ENCODE results near the gene PERP. TPM values are rescaled to one million over a fixed set of nuclear protein-coding genes. Genes with fewer than 3 reads are reported as not detected.

Gene PERP
- polyA plus RNA-seq, 1 donor from 2014 or later, result 0.79 TPM

DNA sequence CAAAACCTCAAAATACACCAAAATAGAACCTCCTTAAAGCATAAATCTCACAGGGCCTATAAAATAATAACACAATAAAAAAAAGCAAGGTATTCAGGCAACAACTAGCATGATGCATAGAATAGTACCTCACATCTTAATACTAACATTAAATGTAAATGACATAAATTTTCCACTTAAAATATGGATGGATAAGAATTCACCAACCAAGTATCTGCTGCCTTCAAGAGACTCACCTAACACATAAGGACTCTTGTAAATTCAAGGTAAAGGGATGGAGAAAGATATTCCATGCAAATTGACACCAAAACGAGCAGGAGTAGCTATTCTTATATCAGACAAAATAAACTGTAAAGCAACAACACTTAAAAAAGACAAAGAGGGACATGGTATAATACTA, 52.2 kb downstream of the PERP start:
- Histone ChIP-seq H3K9me3 (ENCODE audit: low read length) (no peaks in the 10 kb centered on the region), H3K9me2 (ENCODE audit: insufficient read depth, low read length) (no peaks in the 10 kb centered on the region), H3K27ac (ENCODE audit: low read length) (no peak overlapping the region), H3K4me2 (ENCODE audit: low read length) (no peak overlapping the region), H3K79me2 (replicated peaks; ENCODE audit: insufficient read depth, low read length) (no peaks in the 10 kb centered on the region), H2AFZ (ENCODE audit: low read depth, low read length) (no peak overlapping the region), H3K36me3 (ENCODE audit: insufficient read depth, low read length) (no peaks in the 10 kb centered on the region), H3K4me3 (ENCODE audit: low read length) (no peak overlapping the region), H4K20me1 (ENCODE audit: insufficient read depth) (no peaks in the 10 kb centered on the region), H3K27me3 (ENCODE audit: insufficient read depth, low read depth, low read length) (no peaks in the 10 kb centered on the region), H3F3A (ENCODE audit: insufficient read depth, low read length, poor library complexity, severe bottlenecking) (no peaks in the 10 kb centered on the region), H3K9ac (ENCODE audit: low read length) (no peak overlapping the region)
- no peak for TF ChIP-seq POLR2AphosphoS5 (IDR thresholded peaks at IDR 0.05)
- no peak for TF ChIP-seq EZH2 (IDR thresholded peaks at IDR 0.05; ENCODE audit: borderline replicate concordance, insufficient read depth, low read length, poor library complexity, severe bottlenecking)
- TF ChIP-seq, protein P1, sequence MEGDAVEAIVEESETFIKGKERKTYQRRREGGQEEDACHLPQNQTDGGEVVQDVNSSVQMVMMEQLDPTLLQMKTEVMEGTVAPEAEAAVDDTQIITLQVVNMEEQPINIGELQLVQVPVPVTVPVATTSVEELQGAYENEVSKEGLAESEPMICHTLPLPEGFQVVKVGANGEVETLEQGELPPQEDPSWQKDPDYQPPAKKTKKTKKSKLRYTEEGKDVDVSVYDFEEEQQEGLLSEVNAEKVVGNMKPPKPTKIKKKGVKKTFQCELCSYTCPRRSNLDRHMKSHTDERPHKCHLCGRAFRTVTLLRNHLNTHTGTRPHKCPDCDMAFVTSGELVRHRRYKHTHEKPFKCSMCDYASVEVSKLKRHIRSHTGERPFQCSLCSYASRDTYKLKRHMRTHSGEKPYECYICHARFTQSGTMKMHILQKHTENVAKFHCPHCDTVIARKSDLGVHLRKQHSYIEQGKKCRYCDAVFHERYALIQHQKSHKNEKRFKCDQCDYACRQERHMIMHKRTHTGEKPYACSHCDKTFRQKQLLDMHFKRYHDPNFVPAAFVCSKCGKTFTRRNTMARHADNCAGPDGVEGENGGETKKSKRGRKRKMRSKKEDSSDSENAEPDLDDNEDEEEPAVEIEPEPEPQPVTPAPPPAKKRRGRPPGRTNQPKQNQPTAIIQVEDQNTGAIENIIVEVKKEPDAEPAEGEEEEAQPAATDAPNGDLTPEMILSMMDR (IDR thresholded peaks at IDR 0.05; ENCODE audit: poor library complexity, severe bottlenecking), result no peak
- TF ChIP-seq RAD21 (conservative IDR thresholded peaks at IDR 0.05), result no peak
- TF ChIP-seq SMC3 (conservative IDR thresholded peaks at IDR 0.05; ENCODE audit: poor library complexity), result no peak
- no peak for TF ChIP-seq TAF1 (IDR thresholded peaks at IDR 0.05; ENCODE audit: low read depth)
- no peak for TF ChIP-seq EP300 (conservative IDR thresholded peaks at IDR 0.05; ENCODE audit: poor library complexity, severe bottlenecking)
- TF ChIP-seq MXI1 (conservative IDR thresholded peaks at IDR 0.05; ENCODE audit: poor library complexity, severe bottlenecking), result no peak
- TF ChIP-seq, protein P2, sequence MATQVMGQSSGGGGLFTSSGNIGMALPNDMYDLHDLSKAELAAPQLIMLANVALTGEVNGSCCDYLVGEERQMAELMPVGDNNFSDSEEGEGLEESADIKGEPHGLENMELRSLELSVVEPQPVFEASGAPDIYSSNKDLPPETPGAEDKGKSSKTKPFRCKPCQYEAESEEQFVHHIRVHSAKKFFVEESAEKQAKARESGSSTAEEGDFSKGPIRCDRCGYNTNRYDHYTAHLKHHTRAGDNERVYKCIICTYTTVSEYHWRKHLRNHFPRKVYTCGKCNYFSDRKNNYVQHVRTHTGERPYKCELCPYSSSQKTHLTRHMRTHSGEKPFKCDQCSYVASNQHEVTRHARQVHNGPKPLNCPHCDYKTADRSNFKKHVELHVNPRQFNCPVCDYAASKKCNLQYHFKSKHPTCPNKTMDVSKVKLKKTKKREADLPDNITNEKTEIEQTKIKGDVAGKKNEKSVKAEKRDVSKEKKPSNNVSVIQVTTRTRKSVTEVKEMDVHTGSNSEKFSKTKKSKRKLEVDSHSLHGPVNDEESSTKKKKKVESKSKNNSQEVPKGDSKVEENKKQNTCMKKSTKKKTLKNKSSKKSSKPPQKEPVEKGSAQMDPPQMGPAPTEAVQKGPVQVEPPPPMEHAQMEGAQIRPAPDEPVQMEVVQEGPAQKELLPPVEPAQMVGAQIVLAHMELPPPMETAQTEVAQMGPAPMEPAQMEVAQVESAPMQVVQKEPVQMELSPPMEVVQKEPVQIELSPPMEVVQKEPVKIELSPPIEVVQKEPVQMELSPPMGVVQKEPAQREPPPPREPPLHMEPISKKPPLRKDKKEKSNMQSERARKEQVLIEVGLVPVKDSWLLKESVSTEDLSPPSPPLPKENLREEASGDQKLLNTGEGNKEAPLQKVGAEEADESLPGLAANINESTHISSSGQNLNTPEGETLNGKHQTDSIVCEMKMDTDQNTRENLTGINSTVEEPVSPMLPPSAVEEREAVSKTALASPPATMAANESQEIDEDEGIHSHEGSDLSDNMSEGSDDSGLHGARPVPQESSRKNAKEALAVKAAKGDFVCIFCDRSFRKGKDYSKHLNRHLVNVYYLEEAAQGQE (IDR thresholded peaks at IDR 0.05; ENCODE audit: borderline replicate concordance), result no peak

DNA sequence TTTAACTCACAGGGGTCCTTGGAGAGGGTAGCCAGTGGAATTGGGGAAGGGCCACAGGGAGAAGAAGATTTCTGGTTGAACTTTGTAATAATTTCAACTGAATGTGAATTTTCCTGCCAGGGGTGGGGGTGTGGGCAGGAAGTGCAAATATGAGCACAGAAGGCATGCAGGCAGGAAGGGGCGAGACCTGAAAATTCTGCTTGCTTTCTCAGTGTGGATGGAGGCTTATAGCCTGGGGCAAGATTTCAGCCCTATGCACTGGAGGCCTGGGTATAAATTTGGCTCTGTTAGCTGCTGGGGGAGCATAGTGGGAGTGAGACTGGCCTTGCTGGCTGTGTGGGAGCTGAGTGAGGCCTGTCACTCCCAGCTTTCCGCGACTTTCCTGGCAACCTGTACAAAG, 54.4 kb downstream of the PERP start:
- Histone ChIP-seq H3K4me2 (ENCODE audit: low read length) (no peak overlapping the region), H3K27me3 (ENCODE audit: insufficient read depth, low read depth, low read length) (no peaks in the 10 kb centered on the region), H4K20me1 (ENCODE audit: insufficient read depth) (no peaks in the 10 kb centered on the region), H3K27ac (ENCODE audit: low read length) (no peak overlapping the region), H3K9me2 (ENCODE audit: insufficient read depth, low read length) (no peaks in the 10 kb centered on the region), H3F3A (ENCODE audit: insufficient read depth, low read length, poor library complexity, severe bottlenecking) (no peaks in the 10 kb centered on the region), H3K9ac (ENCODE audit: low read length) (no peak overlapping the region), H3K4me3 (ENCODE audit: low read length) (no peak overlapping the region), H3K79me2 (replicated peaks; ENCODE audit: insufficient read depth, low read length) (no peaks in the 10 kb centered on the region), H3K9me3 (ENCODE audit: low read length) (no peaks in the 10 kb centered on the region), H3K36me3 (ENCODE audit: insufficient read depth, low read length) (no peaks in the 10 kb centered on the region), H2AFZ (ENCODE audit: low read depth, low read length) (no peak overlapping the region)
- no peak for TF ChIP-seq EP300 (conservative IDR thresholded peaks at IDR 0.05; ENCODE audit: poor library complexity, severe bottlenecking)
- TF ChIP-seq SMC3 (conservative IDR thresholded peaks at IDR 0.05; ENCODE audit: poor library complexity), result no peak
- TF ChIP-seq MXI1 (conservative IDR thresholded peaks at IDR 0.05; ENCODE audit: poor library complexity, severe bottlenecking), result no peak
- TF ChIP-seq, protein P2 (IDR thresholded peaks at IDR 0.05; ENCODE audit: borderline replicate concordance), result no peak
- TF ChIP-seq, protein P1 (IDR thresholded peaks at IDR 0.05; ENCODE audit: poor library complexity, severe bottlenecking), result no peak
- TF ChIP-seq RAD21 (conservative IDR thresholded peaks at IDR 0.05), result no peak
- TF ChIP-seq EZH2 (IDR thresholded peaks at IDR 0.05; ENCODE audit: borderline replicate concordance, insufficient read depth, low read length, poor library complexity, severe bottlenecking), result no peak
- no peak for TF ChIP-seq TAF1 (IDR thresholded peaks at IDR 0.05; ENCODE audit: low read depth)
- TF ChIP-seq POLR2AphosphoS5 (IDR thresholded peaks at IDR 0.05), result no peak

Data from neural cell (in vitro differentiated cells).